Measurements from ENCODE around the gene CRIP1.

Gene CRIP1

DNA sequence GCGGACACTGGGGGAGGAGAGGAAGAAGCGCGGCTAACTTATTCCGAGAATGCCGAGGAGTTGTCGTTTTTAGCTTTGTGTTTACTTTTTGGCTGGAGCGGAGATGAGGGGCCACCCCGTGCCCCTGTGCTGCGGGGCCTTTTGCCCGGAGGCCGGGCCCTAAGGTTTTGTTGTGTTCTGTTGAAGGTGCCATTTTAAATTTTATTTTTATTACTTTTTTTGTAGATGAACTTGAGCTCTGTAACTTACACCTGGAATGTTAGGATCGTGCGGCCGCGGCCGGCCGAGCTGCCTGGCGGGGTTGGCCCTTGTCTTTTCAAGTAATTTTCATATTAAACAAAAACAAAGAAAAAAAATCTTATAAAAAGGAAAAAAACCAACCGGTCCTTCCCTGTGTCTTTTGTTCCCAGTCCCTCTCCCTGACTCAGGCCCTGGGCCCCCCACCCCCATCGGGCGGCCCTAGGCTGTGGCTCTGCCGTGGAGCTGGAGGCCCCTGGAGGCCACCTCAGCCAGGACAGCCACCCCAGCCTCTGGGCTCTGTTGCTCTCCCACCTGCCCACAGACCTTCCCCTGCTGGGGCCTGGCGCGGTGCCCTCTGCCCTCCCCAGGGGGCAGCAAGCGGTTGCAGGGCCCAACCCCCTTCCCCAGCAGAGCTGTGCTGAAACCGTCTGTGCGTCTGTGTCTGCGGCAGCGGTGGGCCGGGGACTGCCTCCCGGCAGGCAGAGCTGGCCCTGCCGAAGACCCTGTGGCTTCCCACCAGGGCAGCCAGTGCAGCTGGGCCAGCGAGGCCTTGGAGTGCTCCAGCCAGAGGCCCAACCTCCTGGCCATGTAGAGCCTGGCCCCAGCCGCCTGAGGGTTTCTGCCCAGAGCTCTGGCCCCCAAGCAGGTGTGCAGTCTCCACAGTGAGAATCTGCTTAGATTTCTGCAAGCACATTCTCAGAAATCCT, 16.1 kb upstream of the CRIP1 start:
- no peak for DNase-seq (ENCODE audit: low read depth)

- no peak for DNase-seq (ENCODE audit: low read depth)
Observed at GRCh38 chr14:105471297-105471821, 15.3 kb upstream of the CRIP1 start.

GRCh38 chr14:105471823-105472485, 14.7 kb upstream of the CRIP1 start:
- no peak for DNase-seq (ENCODE audit: low read depth)

- DNase-seq (ENCODE audit: low read depth): no peak
Observed at GRCh38 chr14:105472486-105472991, 14.1 kb upstream of the CRIP1 start.

DNA sequence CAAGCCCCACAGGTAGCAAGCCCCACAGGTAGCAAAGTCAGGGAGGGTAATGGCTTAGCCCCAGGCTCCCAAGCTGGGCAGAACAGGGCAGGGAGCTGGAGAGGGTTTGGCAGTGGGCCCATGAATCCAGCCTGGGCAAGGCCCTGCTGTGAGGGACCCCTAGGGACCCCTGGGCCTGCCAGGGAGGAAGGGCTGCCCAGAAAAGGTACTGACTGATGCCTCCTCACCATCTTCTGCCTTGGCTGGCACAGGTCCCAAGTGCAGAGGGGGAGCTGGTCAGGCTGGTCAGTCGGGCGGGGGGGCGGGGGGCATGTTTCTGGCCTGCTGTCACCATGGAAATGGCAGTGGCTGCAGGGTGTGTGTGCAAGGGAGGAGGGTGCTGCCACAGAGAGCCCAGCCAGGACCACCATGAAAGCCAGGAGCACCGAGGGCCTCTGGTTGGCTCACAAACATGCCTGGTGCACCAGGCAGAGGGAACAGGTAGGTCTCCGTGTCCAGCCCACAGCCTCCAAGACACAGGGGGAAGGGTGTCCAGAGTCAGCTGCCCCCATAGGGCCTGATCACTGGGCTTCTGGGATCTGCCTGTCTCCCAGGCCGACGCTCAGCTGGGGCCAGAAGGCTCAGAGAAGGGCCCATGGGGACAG, 13.5 kb upstream of the CRIP1 start:
- DNase-seq (ENCODE audit: low read depth): no peak

DNA sequence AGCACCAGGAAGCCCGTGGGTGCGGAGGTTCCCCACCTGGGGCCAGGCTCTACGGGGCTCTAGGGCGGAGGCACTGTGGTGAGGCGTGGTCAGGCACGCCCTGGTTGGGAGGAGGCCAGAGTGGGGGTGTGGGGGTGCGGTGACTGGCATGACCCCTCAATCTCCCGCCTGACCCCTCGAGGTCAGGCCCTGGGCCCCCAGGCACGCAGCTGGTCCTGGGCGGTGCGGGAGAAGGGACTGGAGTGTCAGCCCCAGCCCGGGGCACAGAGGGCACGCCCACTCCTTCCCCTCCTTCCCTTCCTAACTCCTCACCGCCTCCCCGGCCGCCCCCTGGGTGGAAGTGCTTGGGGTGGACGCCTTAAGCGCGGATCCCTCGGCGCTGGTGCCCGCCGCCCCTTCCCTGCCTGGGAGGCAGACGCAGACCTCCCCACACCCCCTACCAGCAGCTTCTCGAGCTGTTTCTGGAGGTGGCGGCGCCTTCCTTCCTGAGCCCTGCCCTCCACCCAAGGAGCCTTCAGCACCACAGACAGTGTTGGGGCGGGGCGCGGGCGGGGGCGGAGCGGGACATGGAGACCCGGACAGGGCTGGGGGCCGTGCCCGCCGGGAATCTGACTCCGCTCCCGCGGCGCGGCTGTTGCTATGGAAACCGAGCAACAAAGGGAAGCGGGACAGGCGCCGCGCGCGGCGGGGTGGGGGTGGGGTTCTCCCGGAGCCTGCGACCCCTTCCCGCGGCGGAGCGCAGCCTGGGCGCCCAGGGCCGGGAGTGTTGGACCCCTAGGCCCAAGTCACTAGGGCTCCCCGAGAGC, 12.8 kb upstream of the CRIP1 start:
- no peak for DNase-seq (ENCODE audit: low read depth)

GRCh38 chr14:105474483-105475268, 12.0 kb upstream of the CRIP1 start, which contains the start of gene CRIP2:
Gene CRIP2, plus strand, starts transcription at chr14:105474821. Its CDS starts 42 bp downstream, at chr14:105474863.
- DNase-seq (ENCODE audit: low read depth): no peak

DNA sequence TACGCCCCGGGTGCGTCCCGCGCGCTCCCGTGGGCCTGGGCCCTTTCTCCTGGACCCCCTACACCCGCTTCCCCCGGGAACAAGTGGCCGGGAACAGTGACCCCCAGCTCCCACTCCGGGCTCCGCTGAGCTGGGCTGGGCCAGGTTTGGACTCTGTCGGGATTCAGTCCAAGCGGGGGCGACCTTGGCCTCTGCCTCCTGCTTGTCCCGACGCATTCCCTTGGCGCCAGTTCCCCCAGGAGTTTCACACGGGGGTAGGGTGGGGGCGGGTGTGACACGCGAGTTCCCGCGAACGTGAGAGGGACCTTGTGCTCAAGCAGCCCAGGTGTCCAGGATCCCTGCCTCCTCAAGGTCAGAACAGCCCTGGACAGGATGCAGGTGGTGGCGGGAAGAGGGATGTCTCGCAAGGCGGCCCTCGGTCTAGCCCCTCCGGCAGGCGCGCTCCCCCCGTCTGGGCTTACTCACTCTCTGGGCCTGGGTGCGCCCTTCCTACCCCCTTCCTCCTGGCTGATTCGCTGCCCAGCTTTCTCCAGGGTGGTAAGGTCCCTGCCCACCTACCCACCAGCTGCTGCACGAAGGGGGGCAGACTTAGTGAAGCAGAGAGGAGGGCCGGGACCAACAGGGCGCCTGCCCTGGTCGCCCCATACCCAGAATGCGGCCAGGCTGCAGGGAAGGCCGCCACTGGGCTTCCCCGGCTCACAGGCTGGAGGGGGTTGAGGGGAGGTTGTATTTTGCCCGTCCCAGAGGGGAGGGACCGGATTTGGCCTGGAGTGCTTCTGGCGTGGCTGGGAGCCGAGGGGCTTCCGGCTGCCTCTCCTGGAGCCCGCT, 11.2 kb upstream of the CRIP1 start:
- no peak for DNase-seq (ENCODE audit: low read depth)

- no peak for DNase-seq (ENCODE audit: low read depth)
Observed at GRCh38 chr14:105476097-105476830, 10.4 kb upstream of the CRIP1 start.

DNA sequence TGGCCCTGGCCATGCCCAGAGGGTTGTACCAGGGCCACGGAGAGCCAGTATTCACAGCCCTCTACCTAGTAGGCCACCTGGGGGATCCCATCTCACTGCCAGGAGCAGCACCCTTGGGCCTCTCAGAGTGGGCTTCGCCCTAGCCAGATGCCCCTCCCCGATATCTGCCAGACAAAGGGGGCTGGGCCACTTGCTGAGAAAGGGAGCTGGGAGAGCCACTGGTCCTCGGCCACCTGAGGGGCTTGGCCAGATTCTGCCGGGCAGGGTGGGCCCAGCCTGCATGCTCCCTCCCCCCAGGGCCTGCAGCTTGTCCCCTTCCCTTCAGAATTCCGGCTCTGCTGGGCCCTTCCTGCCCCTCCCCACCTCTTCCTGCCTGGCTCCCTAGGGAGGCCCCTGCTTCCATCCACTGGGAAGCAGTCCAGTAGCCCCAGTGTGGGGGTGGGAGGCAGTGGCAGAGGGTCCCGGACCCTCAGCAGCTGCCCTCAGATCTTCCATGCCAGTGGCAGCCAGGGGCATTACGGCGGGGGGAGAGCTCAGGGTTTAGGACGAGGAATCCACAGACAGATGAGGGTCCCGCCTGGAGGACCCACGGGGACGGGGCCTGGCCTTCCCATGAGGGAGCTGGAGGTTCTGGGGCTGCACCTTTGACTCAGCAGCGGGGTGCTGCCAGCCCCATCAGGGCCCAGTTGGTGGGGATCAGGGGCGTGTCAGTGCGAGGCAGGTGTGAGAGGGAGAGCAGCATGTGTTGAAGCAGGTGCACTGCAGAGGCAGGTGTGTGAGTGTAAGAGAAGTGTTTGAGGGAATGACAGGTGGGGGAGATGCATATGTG, 9.6 kb upstream of the CRIP1 start:
- no peak for DNase-seq (ENCODE audit: low read depth)

- DNase-seq (ENCODE audit: low read depth): peak; percentile 87
Observed at GRCh38 chr14:105477660-105478397, 8.9 kb upstream of the CRIP1 start.

GRCh38 chr14:105478398-105479251, 8.1 kb upstream of the CRIP1 start:
- DNase-seq (ENCODE audit: low read depth): no peak

DNA sequence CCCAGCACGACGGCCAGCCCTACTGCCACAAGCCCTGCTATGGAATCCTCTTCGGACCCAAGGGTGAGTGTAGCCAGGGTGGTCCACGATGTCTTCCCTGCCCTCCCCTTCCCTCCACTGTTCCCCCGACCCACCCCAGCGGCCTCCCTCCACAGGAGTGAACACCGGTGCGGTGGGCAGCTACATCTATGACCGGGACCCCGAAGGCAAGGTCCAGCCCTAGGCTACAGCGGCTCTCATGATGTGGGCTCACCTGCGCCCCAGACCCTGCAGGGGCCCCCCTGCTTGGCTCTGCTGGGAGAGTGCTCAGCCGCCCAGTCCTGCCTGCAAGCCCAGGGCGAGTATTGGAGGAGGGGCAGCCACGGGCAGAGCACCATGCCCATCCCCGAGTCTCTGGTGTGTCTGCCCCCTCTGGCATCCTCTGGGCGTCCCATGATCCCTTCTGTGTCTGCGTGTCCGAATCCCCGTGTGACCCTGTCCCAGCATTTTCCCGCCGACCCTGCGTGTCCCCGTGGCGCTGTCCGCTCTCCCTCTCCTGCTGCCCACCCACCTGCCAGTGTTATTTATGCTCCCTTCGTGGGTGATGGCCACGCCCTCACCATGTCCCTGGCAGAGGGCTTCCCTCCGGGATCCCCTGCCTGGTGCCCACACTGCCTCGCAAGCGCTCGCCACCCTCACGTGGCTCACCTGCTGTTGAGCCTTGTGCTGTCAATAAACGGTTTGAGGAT, 7.1 kb upstream of the CRIP1 start:
- DNase-seq (ENCODE audit: low read depth): no peak

- no peak for DNase-seq (ENCODE audit: low read depth)
Observed at GRCh38 chr14:105480199-105480746, 6.4 kb upstream of the CRIP1 start.
